Stimulated activated CD8-positive, alpha-beta memory T cell treated with anti-CD3 and anti-CD28 coated beads, Interleukin-2, amount 100 ng/mL, for 48 hours (primary cell): Measurements from ENCODE around the gene HRAS.

Experiments used
- DNase-seq, 2 donors: peaks; one replicate each; pipeline ENCODE4 v3.0.0-alpha.2; 2020; ENCODE audit warnings: low read depth in 2 of 2

HRAS gene

GRCh38 chr11:567011-567628 is 31.7 kb upstream of the HRAS start:
- DNase-seq: no peak

DNA sequence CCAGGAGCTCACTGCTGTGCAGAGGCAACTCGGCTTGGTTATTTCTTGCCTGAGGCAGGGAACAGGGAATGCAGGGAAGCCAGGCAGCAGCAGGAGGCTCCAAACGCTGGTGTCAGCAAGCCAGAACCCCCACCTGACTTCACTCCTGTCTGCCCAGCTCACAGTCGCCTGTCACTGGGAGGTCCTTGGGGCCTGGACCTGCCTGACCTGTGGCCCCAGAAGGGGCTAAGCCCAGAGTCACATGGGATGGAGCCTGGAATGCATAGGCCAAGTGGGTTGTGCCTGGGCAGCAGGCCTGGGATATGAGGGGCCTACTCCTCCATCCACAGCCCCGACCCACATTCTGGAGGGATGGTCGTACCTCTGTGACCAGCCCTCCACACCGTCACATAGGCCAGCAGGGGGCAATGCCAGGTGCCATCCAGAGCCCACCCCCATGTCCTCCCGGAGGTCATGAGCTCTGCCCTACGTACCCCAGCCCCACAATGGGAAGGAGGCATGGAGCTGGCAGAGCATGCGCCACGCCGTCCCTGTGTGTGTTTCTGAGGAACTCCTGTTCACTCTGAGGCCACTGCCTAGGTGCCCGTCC is 30.6 kb upstream of the HRAS start:
- DNase-seq: no peak

DNA sequence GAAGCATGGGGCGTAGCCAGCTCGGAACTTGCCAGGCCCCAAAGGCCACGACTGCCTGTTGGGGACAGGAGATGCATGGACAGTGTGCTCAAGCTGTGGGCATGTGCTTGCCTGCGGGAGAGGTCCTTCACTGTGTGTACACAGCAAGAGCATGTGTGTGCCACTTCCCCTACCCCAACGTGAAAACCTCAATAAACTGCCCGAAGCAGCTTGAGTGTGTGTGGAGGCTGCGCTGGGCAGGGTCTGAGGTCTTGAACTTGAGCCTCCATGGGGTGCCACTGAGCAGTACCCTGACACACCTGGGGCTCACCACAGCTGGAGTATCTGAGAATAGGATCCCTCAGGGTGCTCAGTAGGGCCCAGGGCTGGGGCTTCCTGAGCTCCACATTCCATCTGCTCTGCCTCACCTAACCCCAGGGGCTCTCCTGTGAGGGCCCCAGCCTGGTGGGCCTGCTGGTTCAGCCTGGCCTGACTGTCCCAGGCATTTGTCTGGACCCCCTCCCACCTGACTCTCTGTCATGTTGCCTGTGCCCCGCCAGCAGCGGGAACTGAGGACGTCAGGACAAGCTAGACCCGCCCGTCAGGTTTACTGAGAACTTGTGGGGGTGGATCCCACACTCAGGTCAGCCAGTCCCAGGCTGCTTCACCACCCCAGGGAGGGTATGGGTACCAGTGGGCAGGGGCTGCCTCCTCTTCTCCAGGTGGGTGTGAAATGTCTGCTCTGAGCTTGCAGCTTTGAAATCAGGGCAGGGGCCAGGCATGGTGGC is 28.6 kb upstream of the HRAS start:
- DNase-seq: no peak

DNA sequence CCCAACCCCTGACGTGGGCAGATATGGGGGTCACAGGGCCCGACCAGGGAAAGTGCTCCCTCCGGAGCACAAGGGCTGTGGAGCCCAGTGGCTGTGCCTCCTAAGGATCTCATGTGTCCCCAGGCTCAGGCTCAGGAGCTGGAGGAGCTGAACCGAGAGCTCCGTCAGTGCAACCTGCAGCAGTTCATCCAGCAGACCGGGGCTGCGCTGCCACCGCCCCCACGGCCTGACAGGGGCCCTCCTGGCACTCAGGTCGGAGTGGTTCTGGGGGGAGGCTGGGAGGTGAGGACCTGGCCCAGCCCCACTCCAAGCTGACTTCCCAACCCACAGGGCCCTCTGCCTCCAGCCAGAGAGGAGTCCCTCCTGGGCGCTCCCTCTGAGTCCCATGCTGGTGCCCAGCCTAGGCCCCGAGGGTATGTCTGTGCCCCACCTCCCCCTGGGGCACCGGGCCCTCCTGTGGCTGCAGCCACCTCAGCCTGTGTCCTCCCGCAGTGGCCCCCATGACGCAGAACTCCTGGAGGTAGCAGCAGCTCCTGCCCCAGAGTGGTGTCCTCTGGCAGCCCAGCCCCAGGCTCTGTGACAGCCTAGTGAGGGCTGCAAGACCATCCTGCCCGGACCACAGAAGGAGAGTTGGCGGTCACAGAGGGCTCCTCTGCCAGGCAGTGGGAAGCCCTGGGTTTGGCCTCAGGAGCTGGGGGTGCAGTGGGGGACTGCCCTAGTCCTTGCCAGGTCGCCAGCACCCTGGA is 27.9 kb upstream of the HRAS start:
- DNase-seq: no peak

DNA sequence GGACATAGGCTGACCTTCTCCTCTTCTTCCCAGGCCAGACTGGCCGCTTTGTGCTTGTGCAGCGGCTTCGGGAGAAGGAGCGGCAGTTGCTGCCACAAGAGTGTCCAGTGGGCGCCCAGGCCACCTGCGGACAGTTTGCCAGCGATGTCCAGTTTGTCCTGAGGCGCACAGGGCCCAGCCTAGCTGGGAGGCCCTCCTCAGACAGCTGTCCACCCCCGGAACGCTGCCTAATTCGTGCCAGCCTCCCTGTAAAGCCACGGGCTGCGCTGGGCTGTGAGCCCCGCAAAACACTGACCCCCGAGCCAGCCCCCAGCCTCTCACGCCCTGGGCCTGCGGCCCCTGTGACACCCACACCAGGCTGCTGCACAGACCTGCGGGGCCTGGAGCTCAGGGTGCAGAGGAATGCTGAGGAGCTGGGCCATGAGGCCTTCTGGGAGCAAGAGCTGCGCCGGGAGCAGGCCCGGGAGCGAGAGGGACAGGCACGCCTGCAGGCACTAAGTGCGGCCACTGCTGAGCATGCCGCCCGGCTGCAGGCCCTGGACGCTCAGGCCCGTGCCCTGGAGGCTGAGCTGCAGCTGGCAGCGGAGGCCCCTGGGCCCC is 26.8 kb upstream of the HRAS start:
- DNase-seq: no peak

GRCh38 chr11:561148-562003 is 26.0 kb upstream of the HRAS start:
- DNase-seq: no peak

- DNase-seq: peak; percentile 93 to 95
These were observed 25.1 kb upstream of the HRAS start, which contains the start of the genes LMNTD2 and RASSF7 for GRCh38 chr11:560305-561147. Gene LMNTD2, minus strand, starts transcription at chr11:560738. Its CDS starts 22 bp downstream, at chr11:560716. Gene RASSF7, plus strand, starts transcription at chr11:560970. Its CDS starts 799 bp downstream, at chr11:561769.

DNA sequence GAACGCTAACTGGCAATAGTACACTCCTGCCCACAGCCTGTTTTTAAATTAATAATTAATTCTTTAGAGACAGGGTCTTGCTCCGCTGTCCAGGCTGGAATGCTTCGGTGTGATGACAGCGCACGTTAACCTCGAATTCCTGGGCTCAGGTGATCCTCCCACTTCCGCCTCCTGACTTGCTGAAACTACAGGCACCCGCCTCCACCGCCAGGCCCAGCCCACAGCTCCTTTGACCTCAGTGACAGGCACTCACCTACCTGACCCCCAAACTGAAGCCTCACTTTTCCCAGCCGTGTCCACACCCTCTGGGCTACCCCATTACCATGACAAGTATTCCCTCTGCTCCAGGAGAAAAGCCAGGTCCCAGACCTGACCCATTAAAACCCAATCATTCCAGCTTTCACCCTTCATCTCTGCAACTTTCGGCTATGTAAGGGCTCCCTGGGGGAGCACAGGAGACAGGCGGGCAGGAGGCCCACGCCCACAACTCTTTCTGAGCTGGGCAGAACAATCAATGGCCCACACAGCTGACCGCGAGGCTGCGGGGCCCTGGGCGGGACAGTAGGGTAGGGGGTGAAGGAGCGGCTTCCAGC is 24.4 kb upstream of the HRAS start:
- DNase-seq: no peak

- no peak for DNase-seq
These were observed 23.7 kb upstream of the HRAS start for GRCh38 chr11:559020-559620.

DNA sequence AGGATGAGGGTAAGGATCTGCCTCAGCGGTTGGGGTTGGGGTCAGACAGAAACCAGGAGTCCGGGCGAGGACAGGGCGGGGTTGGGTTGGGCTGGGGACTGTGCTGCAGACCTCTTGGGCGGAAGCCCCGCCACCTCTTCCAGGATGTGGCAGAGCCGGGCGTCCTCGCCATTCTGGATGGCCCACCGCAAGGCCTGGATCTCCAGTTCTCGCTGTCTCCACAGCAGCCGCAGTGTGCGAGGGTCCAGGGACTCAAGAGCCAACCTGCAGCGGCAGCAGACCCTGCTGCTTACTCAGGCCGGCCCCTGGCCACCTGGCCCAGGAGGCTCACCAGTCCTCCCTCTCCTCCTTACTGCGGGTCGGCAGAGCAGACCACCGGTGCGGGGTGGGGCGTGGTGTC is 23.1 kb upstream of the HRAS start:
- no peak for DNase-seq

DNA sequence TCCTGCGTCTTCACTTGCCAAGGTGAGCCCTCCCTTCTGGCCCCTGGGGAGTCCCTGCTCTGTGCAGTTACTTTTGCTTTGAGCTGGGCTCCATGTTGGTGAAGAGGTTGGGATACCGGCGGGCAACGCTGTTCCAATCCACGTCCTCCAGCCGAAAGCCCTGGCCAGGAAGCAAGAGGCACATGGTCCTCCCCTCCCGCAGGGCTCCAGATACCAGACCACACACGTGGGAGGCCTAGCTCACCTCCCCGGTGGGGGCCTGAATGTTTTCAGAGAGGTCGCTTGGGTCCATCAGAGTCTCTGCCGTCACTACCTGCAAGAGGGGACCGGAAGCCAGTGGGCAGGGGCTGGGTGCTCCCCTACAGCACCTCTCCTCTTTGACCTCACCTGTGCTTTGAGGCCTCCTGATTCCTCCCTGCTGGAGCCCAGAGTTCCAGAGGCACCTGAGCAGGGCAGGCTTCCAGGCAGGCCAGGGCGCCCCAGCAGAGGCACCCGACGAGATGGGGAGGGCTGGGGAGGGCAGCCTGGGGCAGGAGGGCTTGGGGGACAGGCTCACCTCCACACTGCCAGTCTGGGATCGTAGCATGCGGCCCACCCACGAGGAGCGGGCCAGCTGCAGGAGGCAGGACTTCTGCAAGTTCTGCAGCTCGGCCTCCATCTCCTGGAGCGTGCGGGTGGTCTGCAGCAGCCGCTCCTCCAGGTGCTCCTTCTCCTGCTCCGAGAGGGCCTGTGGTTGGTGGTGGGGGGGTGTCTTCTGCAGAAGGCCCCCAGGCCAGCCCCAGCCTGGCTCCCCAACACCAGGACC is 22.2 kb upstream of the HRAS start:
- DNase-seq: no peak

DNA sequence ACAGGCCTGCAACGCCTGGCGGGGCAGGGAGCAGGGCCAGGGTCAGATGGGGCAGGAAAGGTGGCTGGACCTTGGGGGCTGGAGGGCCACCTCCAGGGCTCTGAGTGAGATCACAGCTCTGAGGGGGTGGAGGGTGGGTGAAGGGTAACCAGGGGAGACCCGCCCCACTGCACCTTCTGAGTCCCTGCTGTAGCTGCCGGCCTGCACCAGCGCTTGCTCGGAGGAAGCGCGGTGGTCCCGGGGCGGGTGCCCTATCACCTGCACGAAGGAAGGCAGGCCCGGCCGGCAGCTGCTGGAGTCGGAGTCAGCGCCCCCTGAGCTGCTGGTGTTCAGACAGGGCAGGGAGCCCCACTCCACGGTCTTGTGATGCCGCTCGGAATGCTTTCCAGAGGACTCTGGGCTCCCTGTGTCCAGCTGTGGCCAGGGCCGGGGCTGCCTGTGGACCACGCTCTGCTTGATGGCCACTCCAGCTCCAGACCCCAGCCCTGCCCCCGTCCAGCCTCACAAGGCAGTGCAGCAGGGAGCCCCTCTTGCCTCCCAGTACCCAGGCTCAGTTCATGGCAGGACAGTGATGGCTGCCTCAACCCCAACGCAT is 21.4 kb upstream of the HRAS start:
- DNase-seq: no peak

- no peak for DNase-seq
These were observed 20.6 kb upstream of the HRAS start for GRCh38 chr11:555780-556661.

- DNase-seq: no peak
These were observed 19.9 kb upstream of the HRAS start for GRCh38 chr11:555227-555779.

DNA sequence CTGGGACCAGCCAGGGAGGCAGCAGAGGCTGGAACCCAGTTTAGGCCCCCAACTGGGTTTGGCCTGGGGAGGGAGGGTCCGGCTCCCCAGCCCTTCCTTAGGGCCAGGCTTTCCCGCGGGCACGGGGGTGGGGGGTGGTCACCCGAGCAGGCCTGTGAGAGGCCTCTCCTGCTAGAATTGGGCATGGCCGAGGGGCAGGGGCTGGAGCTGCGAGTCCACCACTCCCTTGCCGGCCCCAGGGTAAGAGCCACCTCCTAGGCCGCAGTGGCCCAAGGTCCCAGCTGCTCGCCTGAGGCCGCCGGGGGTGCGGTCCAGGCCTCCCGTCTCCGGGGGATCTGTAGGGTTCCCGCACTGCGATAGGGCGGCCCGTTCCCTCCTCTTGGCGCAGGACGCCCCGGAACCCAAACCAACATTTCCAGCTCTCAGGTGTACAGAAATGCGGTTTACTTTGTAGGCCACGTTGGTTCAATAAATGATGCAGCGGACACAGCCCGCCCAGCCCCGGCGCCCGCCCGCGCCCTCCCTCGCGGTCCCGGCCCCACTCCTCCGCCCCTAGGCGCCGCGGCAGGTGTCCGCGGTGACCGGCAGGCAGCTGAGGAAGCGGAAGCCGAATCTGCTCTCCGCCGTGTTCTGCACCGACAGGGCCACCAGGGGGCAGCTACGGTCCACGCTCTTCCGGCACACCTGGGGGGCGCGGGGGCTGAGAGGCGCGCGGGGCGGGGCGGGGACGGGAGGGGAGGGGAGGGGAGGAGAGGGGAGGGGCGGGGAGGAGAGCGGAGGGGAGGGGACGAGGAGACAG is 19.3 kb upstream of the HRAS start:
- peak; percentile 46 to 62 for DNase-seq

GRCh38 chr11:553988-554340 is 18.6 kb upstream of the HRAS start:
- DNase-seq: no peak
